Non-pigmented ciliary epithelial cell (primary cell): ENCODE measurements around the gene FOXD4L1.
"Not testable (repeated sequence)": the region's sequence is repeated elsewhere in the genome, so short reads cannot be mapped to it uniquely, and the experiment has no call there.

Experiments
- DNase-seq: peaks from one replicate; pipeline ENCODE4 v3.0.0-alpha.2; 2010; ENCODE audit warnings: low read depth

FOXD4L1 gene

DNA sequence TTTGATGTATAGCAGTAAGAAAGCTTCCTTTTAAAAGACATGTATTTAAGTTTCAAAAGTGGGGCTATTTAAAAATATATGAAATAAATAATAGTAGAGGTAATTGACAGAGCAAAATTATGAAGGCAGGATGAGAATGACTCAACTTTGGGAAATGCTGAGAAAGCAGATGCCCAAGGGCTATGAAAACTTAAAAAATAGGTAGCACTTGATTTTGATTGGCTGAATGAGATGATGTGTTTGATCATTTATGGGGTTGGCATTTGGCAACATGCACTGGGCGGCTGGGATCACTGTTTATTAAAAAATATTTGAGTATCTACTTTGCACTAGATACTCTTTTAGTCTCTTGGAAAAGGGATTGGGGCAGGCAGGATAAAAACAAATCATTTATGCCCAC is 26.5 kb downstream of the FOXD4L1 start:
- DNase-seq: not testable (repeated sequence)

GRCh38 chr2:113527350-113528045 is 29.0 kb downstream of the FOXD4L1 start:
- DNase-seq: not testable (repeated sequence)

DNA sequence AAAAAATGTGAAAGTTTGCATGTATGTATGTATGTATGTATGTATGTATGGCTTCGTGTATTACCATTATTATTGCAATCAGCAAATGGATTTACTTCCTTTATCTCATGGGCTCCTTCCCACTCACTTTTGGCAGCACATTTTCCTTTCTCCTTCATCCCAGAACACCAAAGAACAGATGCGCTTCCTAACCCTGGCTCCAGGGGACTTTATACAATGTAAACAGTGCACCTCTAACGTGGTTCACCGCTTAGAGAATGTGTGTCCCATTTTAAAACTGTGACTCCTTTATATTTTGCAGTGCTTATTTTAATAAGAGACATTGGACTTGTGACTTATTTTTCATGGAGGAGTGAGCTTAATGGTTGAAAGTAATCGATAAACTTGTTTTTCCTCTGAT is 29.7 kb downstream of the FOXD4L1 start:
- DNase-seq: not testable (repeated sequence)

DNA sequence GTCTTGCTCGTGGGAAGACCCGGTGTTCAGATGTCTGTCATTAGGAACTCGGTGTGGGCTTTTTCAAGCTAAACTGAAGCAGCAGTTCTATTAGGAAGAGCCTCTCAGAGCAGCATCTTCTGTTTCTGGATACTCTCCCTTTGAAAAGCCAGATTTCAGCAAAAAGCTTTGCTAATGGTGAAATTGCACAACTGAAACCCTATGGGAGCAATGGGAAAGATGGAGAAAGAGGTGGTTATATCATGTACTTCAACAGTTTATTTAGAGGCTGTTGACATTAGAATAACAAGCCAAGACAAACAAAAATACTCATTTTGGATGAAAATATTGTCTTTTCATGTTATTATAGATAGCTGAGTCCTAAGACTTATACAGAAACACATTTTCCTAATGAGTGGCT is 30.4 kb downstream of the FOXD4L1 start:
- not testable (repeated sequence) for DNase-seq

- DNase-seq: not testable (repeated sequence)
Observed at GRCh38 chr2:113532991-113533390, 34.5 kb downstream of the FOXD4L1 start.

DNA sequence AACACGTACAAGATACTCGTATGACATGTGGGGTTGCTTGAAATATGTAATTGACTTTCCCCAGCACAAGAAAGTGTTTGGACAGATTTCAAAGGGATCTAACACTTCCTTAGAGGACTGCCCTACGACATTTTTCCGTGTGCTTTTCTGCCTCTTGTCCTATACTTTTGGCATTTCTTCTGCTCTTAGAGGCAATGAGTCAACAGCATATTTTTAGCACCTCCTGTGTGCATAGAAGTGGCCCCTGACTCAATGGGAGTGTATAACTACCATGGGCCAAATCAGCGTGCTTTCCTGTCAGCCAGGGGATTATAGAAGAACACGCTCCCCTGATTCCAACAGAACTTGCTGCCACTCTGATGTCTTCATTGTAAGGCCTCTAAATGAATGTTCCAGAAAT is 38.1 kb downstream of the FOXD4L1 start:
- DNase-seq: not testable (repeated sequence)

DNA sequence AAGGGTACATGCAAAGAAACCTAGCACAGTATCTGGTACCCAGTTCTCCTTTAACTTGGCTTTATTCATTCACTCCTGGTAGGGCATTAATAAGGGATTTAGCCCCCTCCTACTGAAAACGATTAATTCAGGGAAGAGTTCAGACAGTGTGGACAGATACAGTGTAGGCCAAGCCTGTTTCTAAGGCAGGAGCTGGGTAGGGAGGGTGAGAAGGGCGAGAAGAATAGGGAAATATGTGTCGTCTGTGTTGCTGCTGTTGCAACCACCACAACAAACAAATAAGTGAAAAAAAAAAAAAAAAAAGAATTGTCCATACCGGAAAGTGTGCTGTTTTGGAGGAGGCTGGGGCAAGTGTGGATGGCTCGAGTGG is 42.4 kb downstream of the FOXD4L1 start:
- DNase-seq: not testable (repeated sequence)

GRCh38 chr2:113541204-113541975 is 42.9 kb downstream of the FOXD4L1 start:
- not testable (repeated sequence) for DNase-seq

- DNase-seq: not testable (repeated sequence)
Observed at GRCh38 chr2:113541976-113542485, 43.6 kb downstream of the FOXD4L1 start.

DNA sequence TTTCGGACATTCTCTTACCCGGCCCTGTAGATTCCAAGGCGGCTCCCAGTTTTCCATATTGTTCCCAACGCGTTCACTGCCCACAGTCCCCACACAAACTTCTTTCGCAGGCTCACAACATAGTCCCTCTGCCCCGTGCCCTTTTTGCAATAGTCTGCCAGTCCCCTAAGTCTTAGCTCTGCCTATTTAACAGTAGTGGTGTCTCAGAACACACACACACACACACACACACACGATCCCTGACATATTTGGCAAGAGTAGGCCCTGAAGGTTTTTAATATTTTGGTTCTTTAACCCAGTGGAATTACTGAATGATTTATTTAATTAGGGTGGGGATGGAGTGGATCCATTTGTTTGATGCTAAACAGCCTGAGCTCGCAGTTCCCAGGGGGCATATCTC is 44.1 kb downstream of the FOXD4L1 start:
- DNase-seq: not testable (repeated sequence)
